Stimulated activated CD4-positive, alpha-beta T cell treated with anti-CD3 and anti-CD28 coated beads, Interleukin-12 subunit alpha, Interleukin-12 subunit beta, amount 100 ng/mL, for 24 hours (primary cell): Measurements from ENCODE around the gene CROT.
"Not testable (repeated sequence)": the region's sequence is repeated elsewhere in the genome, so short reads cannot be mapped to it uniquely, and the experiment has no call there.

Source experiments
- DNase-seq, 2 experiments: peaks; one replicate each; pipeline ENCODE4 v3.0.0-alpha.2; 2020; ENCODE audit warnings: low read depth in 2 of 2

The CROT gene, protein sequence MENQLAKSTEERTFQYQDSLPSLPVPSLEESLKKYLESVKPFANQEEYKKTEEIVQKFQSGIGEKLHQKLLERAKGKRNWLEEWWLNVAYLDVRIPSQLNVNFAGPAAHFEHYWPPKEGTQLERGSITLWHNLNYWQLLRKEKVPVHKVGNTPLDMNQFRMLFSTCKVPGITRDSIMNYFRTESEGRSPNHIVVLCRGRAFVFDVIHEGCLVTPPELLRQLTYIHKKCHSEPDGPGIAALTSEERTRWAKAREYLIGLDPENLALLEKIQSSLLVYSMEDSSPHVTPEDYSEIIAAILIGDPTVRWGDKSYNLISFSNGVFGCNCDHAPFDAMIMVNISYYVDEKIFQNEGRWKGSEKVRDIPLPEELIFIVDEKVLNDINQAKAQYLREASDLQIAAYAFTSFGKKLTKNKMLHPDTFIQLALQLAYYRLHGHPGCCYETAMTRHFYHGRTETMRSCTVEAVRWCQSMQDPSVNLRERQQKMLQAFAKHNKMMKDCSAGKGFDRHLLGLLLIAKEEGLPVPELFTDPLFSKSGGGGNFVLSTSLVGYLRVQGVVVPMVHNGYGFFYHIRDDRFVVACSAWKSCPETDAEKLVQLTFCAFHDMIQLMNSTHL

GRCh38 chr7:87345166-87345927 is at the start of gene CROT:
CROT (plus strand) TSS chr7:87345664; CDS start chr7:87349069, 3,405 bp downstream.
- peak; percentile 90 to 96 for DNase-seq

DNA sequence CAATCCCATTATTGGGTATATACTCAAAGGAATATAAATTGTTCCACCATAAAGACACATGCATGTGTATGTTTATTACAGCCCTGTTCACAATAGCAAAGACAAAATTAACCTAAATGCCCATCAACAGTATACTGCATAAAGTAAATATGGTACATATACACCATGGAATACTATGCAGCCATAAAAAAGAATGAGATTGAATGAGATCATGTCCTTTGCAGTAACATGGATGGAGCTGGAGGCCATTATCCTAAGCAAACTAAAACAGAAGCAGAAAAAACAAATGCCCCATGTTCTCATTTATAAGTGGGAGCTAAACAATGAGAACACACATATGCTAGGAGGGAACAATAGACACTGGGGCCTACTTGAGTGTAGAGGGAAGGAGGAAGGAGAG is 44.7 kb upstream of the CROT start:
- DNase-seq = no peak

DNA sequence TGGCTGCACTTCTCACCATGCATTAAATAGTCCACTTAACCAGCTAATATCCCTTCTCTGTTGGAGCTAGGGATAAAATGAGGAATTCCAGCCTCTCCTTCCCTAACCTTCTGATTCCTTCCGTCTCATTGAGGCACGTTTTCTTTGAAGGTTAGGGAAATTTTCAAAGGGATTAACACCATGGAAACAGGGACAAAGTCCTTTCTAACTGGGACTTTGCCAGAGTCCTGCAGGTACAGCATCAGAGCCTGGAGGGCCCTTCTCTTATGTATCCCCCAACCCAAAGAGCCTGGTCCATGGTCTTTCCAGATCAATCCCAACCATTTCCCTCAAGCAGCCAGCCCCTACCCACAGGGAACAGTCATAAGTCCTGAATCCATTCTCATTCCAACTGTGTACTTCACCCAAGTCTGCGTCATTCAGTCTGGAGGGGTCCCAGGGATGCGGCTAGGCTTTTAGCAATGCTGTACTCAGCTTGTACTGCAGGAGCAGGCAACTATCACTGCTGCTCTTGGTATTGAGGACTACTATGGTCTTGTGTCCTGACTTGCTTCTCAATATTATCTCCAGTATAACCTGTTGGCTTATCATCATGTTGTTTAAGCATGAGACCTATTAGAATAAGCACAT is 34.6 kb upstream of the CROT start:
- no peak for DNase-seq

GRCh38 chr7:87312215-87312865 is 33.1 kb upstream of the CROT start:
- peak; percentile 20 to 49 for DNase-seq

DNA sequence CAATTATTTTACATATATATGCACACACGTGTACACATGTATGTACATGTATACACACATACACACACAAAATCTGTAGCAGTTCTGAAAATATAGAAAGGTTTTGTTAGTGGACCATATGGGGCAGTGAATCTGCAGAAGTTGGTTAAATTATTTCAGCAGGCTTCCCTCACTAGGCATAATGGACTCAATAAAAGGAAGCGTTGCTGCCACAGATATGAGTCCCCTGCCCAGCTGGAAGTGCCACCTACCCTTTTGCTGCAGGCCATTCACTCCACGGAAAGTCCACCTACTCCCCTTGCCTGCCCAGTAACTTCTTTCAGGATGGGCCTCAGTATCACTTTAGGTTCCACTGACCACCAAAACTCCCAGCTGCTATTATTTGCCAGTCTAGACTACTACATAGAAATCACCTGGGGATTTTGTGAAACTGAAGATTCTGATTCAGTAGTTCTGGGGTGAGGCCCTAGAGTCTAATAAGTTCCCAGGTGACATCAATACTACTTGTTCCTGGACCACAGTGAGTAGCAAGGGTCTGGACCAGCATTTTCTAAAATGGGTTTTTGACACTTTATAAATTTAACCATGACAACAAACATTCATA is 29.3 kb upstream of the CROT start:
- no peak for DNase-seq

GRCh38 chr7:87316846-87317552 is 28.5 kb upstream of the CROT start:
- no peak for DNase-seq

DNA sequence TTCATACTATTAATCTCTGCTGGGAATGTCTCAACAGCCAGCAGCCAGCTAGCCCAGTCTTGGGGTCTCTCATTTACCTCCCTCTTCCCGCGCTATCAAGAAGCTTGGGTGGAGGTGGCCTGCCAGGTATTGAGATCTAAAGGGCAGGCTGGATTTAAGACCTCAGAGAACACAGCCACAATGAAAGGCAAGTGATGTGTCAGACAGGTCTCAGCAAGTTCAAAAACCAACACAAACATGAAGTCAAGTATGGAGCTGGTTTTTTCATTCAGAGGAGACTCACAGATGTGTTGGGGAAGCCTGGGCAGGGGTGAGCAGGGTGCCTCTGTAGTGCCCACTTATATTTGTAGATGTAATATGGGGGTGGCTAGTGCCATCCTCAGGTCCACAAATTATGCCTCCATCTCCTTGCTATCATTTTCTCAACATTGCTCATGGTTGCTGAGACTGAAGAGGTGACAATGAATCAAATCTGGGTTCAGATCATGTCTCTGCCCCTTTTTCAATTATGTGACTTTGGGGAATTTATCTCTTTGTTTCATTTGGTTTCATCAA is 27.7 kb upstream of the CROT start:
- DNase-seq = no peak

GRCh38 chr7:87318741-87319140 is 26.7 kb upstream of the CROT start:
- DNase-seq = no peak

DNA sequence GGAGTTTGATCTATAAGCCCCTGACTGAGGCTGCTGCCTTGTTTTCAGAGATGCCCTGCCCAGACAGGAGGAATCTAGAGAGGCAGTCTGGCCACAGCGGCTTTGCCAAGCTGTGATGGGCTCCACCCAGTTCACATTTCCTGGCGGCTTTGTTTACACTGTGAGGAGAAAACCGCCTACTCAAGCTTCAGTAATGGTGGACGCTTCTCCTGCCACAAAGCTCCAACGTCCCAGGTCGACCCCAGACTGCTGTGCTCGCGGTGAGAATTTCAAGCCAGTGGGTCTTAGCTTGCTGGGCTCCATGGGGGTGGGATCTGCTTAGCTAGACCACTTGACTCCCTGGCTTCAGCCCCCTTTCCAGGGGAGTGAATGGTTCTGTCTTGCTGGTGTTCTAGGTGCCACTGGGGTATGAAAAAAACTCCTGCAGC is 26.3 kb upstream of the CROT start:
- not testable (repeated sequence) for DNase-seq

DNA sequence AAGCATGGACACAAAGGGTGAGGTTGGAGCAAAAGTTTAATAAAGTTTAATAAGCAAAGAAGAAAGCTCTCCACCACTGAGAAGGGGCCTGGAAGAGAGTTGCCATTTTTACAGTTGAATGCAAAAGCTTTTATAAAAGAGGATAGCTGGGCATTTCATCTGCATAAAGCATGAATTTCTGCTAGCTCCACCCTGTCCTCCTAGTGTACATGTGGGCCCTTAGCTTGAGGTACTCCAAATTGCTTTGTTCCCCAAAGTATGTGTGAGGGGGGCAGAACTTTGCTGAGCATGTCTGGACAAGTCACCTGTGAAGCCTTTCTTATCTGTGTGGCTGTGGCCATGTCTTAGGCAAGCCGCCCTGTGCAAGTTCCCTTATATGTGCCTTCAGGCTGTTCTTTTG is 22.6 kb upstream of the CROT start:
- DNase-seq = no peak

- no peak for DNase-seq
Measured at GRCh38 chr7:87325576-87326370, 19.7 kb upstream of the CROT start.

DNA sequence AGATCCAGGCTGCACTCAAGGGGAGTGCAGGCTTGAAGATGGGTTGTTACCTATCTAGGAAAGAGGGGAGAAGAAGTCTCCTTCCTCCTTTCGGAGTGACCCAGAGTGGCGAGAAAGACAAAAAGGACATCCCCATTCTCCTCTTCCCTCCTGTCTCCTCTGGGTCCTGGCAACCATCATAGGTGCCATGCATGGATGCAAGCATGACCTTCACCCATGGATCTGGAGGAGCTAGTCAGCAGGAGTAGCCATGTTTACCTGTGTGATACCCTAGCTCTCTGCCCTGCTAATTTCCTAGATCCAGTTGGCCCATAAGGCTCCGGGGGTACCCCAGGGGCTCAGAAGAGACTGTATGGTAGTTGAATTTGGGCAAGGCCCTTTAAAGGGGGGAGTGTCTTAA is 17.2 kb upstream of the CROT start:
- no peak for DNase-seq

DNA sequence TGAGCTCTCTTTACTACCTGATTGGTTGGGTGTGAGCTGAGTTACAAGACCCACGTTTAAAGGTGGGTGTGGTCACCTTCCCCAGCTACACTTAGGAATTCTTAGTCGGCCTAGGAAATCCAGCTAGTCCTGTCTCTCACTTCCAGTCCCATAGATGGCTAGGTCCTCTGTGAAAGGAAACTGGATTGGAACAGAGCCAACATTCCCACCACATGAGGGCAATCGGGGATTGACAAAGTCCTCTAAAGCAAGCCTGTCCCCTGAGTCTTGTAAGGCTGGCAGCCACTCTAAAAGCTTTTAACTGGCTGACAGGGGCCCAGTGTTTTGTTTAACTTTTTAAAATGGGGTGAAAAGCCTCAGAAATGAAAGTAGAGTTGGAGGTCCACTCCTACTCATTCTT is 15.1 kb upstream of the CROT start:
- DNase-seq = no peak

GRCh38 chr7:87330942-87331341 is 14.5 kb upstream of the CROT start:
- DNase-seq = no peak

DNA sequence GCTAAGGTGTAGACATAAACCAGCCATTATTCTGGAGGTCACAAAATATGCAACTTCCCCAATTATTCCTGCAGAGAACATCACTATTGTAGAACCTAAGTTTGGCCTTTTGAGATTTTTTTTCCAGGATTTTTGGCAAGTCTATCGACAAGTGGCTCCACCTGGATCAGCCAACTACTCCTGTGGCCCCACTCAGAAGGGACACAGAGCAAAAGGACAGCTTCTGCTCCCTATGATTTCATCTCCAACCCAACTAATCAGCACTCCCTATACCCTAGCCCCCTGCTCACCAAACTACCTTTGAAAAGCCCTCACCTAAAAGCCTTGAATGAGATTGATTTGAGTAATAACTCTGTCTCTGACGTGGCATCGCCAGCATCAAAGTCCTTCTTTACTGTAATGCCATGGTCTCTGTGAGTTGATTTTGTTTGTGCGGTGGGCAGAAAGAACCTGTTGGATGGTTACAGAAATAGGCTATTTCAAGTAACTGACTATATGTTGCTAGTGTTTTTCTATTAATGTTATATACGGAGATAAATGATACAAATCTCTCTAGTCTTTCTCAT is 13.7 kb upstream of the CROT start:
- DNase-seq = no peak

DNA sequence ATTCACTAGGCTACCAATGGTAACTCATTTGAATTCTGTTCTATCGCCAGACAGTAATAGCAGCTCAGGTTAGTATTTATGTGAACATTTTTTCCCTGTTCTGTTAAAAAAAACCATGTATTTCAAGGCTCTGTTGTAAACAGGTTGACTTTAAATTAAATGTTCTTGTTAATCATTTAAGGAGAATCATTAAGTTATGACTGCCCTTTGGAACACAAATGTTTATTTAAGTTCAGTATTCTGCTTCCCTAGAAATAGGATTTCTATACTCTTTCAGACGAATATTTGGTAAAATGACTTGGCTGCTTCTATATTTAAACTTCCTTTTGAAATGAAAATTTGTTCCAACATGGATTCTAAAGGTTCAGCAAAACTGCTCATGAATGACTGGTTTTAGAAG is 13.1 kb upstream of the CROT start:
- DNase-seq = no peak

DNA sequence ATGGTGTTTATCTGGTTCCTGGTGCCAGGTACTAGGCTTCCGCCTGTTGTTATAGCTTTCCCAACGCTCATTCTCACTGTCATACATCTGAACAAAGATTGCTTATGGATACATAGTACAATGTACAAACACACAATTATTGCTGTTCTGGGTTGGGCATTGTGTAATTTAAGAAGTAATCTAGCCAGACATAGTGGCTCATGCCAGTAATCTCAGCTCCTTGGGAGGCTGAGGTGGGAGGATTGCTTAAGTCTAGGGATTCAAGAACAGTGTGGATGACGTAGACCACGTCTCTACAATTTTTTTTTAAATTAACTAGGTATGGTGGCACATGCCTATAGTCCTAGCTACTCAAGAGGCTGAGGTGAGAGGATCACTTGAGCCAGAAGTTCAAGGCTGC is 9.3 kb upstream of the CROT start:
- DNase-seq = no peak

GRCh38 chr7:87337331-87337730 is 8.1 kb upstream of the CROT start:
- DNase-seq = no peak

GRCh38 chr7:87339373-87339897 is 6.0 kb upstream of the CROT start:
- DNase-seq = no peak
